MM.1S (cell line): ENCODE results near the gene SHISA7.

ENCODE experiments used
- DNase-seq: peaks from one replicate; pipeline ENCODE4 v3.0.0-alpha.2; 2015
- H2AFZ ChIP-seq: fragments of 300-600 bp; sonication (generic); 2 replicates; pipeline ENCODE4 v1.6.0; 2016; ENCODE audit warnings: antibody characterized with exemption, low read length
- H3F3A ChIP-seq: fragments of 300-600 bp; sonication (generic); 2 replicates; pipeline ENCODE4 v1.6.1; 2016; ENCODE audit warnings: mild to moderate bottlenecking, antibody characterized with exemption, low read length, moderate library complexity, mixed read lengths; ENCODE audit not compliant: insufficient read depth
- H3K27ac ChIP-seq: fragments of 300-600 bp; sonication (generic); 2 replicates; pipeline ENCODE4 v1.5.1; 2016; ENCODE audit warnings: mild to moderate bottlenecking, low read length
- H3K27me3 ChIP-seq: fragments of 300-600 bp; sonication (generic); replicated peaks from 2 replicates; pipeline ENCODE4 v1.6.0; 2016; ENCODE audit warnings: low read length; ENCODE audit not compliant: insufficient read depth
- H3K36me3 ChIP-seq: fragments of 300-600 bp; sonication (generic); replicated peaks from 2 replicates; pipeline ENCODE4 v1.6.1; 2016; ENCODE audit warnings: mild to moderate bottlenecking, low read length, mixed read lengths; ENCODE audit not compliant: insufficient read depth
- H3K4me1 ChIP-seq: fragments of 300-600 bp; sonication (generic); 2 replicates; pipeline ENCODE4 v1.6.1; 2016; ENCODE audit warnings: low read length, mixed read lengths
- H3K4me2 ChIP-seq: fragments of 300-600 bp; sonication (generic); 2 replicates; pipeline ENCODE4 v1.6.0; 2016; ENCODE audit warnings: low read depth, low read length
- H3K4me3 ChIP-seq: fragments of 300-600 bp; sonication (generic); 2 replicates; pipeline ENCODE4 v1.5.1; 2016; ENCODE audit warnings: low read length, mixed read lengths
- H3K79me2 ChIP-seq: fragments of 300-600 bp; sonication (generic); 2 replicates; pipeline ENCODE4 v1.6.1; 2016; ENCODE audit warnings: mixed run types, low read length, mixed read lengths
- H3K9ac ChIP-seq: fragments of 300-600 bp; sonication (generic); 2 replicates; pipeline ENCODE4 v1.6.1; 2016; ENCODE audit warnings: low read length, mixed read lengths
- H3K9me2 ChIP-seq: fragments of 300-600 bp; sonication (generic); replicated peaks from 2 replicates; pipeline ENCODE4 v1.6.1; 2016; ENCODE audit warnings: mild to moderate bottlenecking, low read length, mixed read lengths; ENCODE audit not compliant: insufficient read depth
- H3K9me3 ChIP-seq: fragments of 300-600 bp; sonication (generic); replicated peaks from 2 replicates; pipeline ENCODE4 v1.6.1; 2016; ENCODE audit warnings: mild to moderate bottlenecking, low read length, mixed read lengths; ENCODE audit not compliant: insufficient read depth
- H4K20me1 ChIP-seq: fragments of 300-600 bp; sonication (generic); 2 replicates; pipeline ENCODE4 v1.6.1; 2016; ENCODE audit warnings: mild to moderate bottlenecking, low read length, moderate library complexity, mixed read lengths; ENCODE audit not compliant: insufficient read depth
- EZH2 ChIP-seq: fragments of 300-600 bp; sonication (generic); optimal IDR thresholded peaks from 2 replicates; pipeline ENCODE3; 2017; ENCODE audit warnings: low read depth, mild to moderate bottlenecking, antibody characterized with exemption, low read length, mixed read lengths
- EZH2phosphoT487 ChIP-seq: fragments of 300-600 bp; sonication (generic); IDR thresholded peaks from 2 replicates; pipeline ENCODE4 v1.6.1; 2018; ENCODE audit warnings: antibody characterized with exemption, low read length
- TF ChIP-seq, protein P1 (sequence below): fragments of 300-600 bp; sonication (generic); IDR thresholded peaks from 2 replicates; pipeline ENCODE4 v1.5.1; 2016; ENCODE audit warnings: antibody characterized with exemption, low read length, mixed read lengths

Gene SHISA7

DNA sequence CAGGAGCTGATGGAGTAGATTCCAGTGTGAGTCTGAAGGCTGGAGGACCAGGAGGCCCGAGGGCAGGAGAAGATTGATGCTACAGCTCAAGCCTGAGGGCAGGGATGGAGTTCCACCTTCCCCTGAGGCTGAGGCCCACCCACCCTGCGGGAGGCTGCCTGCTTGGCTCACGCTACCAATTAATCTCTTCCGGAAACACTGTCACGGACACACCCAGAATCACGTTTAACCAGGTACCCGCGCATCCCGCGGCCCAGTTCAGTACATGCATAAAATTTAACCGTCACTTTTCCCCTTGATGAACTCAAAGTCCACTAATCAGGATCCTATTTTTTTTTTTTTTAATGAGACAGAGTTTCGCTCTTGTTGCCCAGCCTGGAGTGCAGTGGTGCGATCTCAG, 28.2 kb upstream of the SHISA7 start:
- H3K4me2 ChIP-seq, result no peak overlapping the region
- no peaks in the 10 kb centered on the region for H4K20me1 ChIP-seq
- no peaks in the 10 kb centered on the region for H3K9me3 ChIP-seq
- DNase-seq, result no peak
- no peak overlapping the region for H3K9ac ChIP-seq
- H3K79me2 ChIP-seq, result no peaks in the 10 kb centered on the region
- TF ChIP-seq, protein P1, sequence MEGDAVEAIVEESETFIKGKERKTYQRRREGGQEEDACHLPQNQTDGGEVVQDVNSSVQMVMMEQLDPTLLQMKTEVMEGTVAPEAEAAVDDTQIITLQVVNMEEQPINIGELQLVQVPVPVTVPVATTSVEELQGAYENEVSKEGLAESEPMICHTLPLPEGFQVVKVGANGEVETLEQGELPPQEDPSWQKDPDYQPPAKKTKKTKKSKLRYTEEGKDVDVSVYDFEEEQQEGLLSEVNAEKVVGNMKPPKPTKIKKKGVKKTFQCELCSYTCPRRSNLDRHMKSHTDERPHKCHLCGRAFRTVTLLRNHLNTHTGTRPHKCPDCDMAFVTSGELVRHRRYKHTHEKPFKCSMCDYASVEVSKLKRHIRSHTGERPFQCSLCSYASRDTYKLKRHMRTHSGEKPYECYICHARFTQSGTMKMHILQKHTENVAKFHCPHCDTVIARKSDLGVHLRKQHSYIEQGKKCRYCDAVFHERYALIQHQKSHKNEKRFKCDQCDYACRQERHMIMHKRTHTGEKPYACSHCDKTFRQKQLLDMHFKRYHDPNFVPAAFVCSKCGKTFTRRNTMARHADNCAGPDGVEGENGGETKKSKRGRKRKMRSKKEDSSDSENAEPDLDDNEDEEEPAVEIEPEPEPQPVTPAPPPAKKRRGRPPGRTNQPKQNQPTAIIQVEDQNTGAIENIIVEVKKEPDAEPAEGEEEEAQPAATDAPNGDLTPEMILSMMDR, result no peak
- TF ChIP-seq EZH2 (no peak), EZH2phosphoT487 (no peak)
- H3K9me2 ChIP-seq, result no peaks in the 10 kb centered on the region
- H3K36me3 ChIP-seq, result no peaks in the 10 kb centered on the region
- H3K4me1 ChIP-seq, result peaks cover 8% of the 10 kb centered on the region; the same call in 1 of the 2 replicates
- H3K4me3 ChIP-seq, result no peak overlapping the region
- H3F3A ChIP-seq, result peaks cover 4% of the 10 kb centered on the region
- no peak overlapping the region for H3K27ac ChIP-seq
- H2AFZ ChIP-seq, result no peak overlapping the region
- peaks cover 11% of the 10 kb centered on the region for H3K27me3 ChIP-seq

DNA sequence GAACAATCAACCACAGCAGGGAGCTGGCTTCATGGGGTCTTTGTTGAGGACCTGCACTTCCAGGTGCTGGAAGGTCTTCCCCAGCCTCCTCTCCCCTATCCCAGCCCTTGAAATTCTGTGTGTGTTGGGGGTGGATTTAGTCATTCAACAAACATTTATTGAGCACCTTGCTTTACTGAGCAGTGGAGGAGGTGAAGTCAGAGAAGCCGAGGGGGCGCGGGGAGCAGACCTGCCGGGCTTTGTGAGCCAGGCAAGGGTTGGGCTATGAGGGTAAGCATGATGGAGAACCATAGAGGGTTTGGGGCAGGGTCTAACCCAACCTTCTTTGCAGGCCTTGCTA, 24.9 kb upstream of the SHISA7 start:
- Histone ChIP-seq H2AFZ (peak overlapping the region; percentile 24; the same call in 1 of the 2 replicates), H4K20me1 (no peaks in the 10 kb centered on the region)

DNA sequence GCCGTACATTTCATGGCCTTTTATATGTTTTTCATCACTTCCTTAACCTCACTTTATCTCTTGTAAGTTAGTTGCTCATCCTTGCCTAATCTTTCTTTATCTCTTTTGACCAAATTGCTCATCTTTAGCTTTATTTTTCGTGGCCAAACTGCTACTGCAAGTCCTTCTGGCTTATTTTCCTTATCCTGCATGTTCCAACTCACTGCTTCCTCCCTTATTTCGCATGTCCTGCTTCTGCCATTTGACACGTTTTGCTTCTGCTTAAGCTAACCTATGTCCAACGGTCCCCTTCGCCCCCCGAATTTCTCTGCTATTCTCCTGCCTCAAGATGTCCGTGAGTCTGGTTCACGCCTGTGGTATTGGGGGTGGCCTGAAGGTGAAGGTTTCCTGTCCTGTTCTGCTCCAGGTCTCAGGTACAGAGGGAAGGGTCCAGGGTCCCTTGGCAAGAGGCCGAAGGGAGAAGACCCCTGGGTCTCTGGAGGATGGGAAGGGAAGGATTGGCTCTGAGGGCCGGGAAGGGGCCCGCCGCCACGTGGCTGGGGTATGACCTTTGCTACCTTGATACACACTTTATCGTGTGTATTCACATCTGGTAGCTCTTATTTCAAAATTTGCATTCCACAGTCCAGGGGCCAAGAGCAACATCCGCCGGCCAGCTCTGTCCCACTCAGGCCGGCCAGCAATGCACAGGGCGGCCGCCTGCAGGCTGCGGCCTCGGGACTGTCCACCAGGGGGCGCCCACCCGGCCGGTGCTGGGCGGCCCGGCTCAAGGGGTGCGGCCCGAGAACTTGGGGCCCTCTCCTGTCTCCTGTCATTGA, 24.3 kb upstream of the SHISA7 start:
- Histone ChIP-seq H3K36me3 (no peaks in the 10 kb centered on the region), H3K79me2 (no peaks in the 10 kb centered on the region), H3K9me2 (no peaks in the 10 kb centered on the region), H4K20me1 (no peaks in the 10 kb centered on the region), H3K27me3 (peaks cover 48% of the 10 kb centered on the region), H3K4me2 (0 out of 2 replicates have a peak overlapping the region, but pooled peaks have one; percentile 3), H3F3A (peaks cover 4% of the 10 kb centered on the region), H2AFZ (peak overlapping the region; percentile 24; the same call in 1 of the 2 replicates), H3K4me1 (0 out of 2 replicates have a peak, but pooled peaks cover 3% of the 10 kb centered on the region), H3K4me3 (no peak overlapping the region), H3K9ac (no peak overlapping the region), H3K9me3 (no peaks in the 10 kb centered on the region), H3K27ac (no peak overlapping the region)
- no peak for TF ChIP-seq EZH2
- TF ChIP-seq, protein P1, result peak; percentile 98
- no peak for TF ChIP-seq EZH2phosphoT487
- peak; percentile 47 for DNase-seq

More for the DNA sequence above, 24.9 kb upstream of the SHISA7 start:
- Histone ChIP-seq H3K9me3 (no peaks in the 10 kb centered on the region), H3K27me3 (peaks cover 42% of the 10 kb centered on the region), H3K4me3 (no peak overlapping the region), H3K4me2 (0 out of 2 replicates have a peak overlapping the region, but pooled peaks have one; percentile 3), H3K9me2 (no peaks in the 10 kb centered on the region), H3K27ac (no peak overlapping the region), H3K79me2 (no peaks in the 10 kb centered on the region), H3K9ac (no peak overlapping the region), H3F3A (peaks cover 4% of the 10 kb centered on the region), H3K4me1 (0 out of 2 replicates have a peak, but pooled peaks cover 3% of the 10 kb centered on the region), H3K36me3 (no peaks in the 10 kb centered on the region)
- no peak for TF ChIP-seq EZH2
- TF ChIP-seq, protein P1, result 0 out of 2 replicates have a peak, but pooled peaks have one; percentile 7
- no peak for DNase-seq
